IPS DF 6.9 (cell line): Measurements from ENCODE around the gene NKX2-1.
A peak's percentile ranks its signal among the peaks of the same experiment; 100 is the strongest.

Experiments
- DNase-seq: peaks from one replicate; pipeline ENCODE4 v3.0.0-alpha.2; 2013; ENCODE audit warnings: low read depth, low spot score
- H3K27ac ChIP-seq: one replicate; pipeline ENCODE4 v1.5.1; 2013; ENCODE audit warnings: low read length, control low read depth
- H3K27me3 ChIP-seq: 2 replicates; pipeline ENCODE4 v1.6.1; 2013; ENCODE audit warnings: mild to moderate bottlenecking, low read length; ENCODE audit not compliant: control insufficient read depth, insufficient read depth
- H3K36me3 ChIP-seq: 2 replicates; pipeline ENCODE4 v1.6.1; 2013; ENCODE audit warnings: low read length; ENCODE audit not compliant: control insufficient read depth, insufficient read depth
- H3K4me1 ChIP-seq: 2 replicates; pipeline ENCODE4 v1.6.1; 2013; ENCODE audit warnings: low read length; ENCODE audit not compliant: control insufficient read depth, insufficient read depth
- H3K4me3 ChIP-seq: 2 replicates; pipeline ENCODE4 v1.5.1; 2013; ENCODE audit warnings: mild to moderate bottlenecking, low read length
- H3K9me3 ChIP-seq: 2 replicates; pipeline ENCODE4 v1.6.1; 2013; ENCODE audit warnings: low read length, inconsistent platforms; ENCODE audit not compliant: control insufficient read depth, insufficient read depth
- WGBS: extraction: QIAGEN DNeasy Blood & Tissue Kit; methylation state at CpG from one replicate; pipeline ENCODE4 v1.1.7; 2013; ENCODE audit warnings: mixed read lengths, missing lambda C conversion rate; ENCODE audit not compliant: insufficient read length, insufficient coverage; 5-methylcytosine and 5-hydroxymethylcytosine counted together

Gene NKX2-1

DNA sequence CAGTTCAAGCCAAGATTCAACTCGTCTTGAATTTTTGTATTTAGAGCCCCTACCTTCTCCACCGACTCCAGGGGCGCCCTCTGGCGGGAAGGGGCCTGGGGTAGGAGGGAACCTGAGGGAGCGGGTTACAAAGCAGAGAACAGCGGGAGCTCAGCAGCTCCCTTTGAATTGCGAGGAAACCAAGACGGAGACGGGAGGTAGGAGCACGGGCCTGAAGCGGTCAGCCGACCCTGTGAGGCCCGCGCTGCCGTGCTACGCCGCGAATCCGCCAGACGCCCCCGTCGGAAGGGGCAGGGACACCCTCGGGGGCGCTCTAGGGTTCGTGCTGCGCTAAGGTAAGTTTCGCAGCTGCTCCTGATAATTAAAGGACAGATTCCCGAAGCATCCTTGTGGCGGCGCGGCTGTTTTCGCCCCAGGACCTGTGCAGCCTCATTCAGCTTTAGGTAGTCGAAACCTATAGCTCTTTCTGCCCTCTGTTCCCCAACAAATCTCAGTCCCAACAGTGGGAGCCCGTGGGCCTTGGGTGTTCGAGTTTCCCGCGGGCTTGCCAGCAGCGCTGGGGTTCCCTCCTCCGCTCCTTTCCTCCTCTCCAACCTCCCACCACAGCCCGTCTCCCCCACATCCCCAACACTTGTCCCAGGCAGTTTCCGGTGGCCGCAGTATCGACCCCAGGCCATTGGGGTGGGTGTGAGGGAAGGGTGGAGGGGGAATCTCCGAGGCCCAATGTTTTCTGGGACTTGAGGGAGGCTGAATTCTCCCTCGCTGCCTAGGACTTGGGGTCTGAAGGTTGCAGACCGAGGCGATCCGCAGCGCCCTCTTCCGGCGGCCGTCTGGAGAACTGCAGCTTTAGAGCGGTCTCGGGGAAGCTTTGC is 5.1 kb upstream of the NKX2-1 start:
- WGBS: no CpG with 5 or more reads among the region's 54 CpGs
- no peak for DNase-seq
- Histone ChIP-seq H3K4me1 (peaks cover 2% of the 10 kb centered on the region; the same call in 1 of the 2 replicates), H3K9me3 (no peaks in the 10 kb centered on the region), H3K27ac (no peak overlapping the region), H3K27me3 (peaks cover 73% of the 10 kb centered on the region), H3K4me3 (peak overlapping the region; percentile 2; the same call in 1 of the 2 replicates), H3K36me3 (no peaks in the 10 kb centered on the region)

DNA sequence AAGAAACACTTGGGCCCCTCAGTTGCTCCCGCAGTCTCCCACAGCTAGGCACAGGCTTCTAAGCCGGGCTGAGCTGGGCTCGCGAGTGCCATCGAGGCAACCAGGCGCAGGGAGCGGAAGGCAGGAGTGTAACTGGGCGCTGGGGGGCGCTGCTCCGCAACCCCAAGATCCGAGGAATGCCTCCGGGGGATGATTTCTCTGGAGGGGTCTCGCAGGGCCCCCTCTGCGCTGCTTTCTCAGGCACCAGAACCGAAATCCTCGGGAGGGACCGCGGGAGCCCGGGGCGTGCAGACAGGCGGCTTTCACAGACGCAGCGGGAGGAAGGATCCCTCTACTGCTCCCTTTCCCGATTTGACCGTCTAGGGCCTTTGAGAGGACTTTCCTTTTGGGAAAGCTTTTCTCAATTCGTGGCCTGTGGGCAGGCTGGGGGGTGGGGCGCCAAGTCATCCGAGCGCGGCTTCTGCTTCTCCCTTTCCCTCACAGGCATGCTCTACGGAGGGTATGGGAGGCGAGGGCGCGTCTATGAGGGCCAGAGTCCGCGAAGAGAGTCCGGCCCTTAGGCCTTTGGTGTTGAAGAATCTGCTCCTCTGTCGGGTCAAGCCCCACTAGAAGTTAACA is 4.3 kb upstream of the NKX2-1 start:
- H3K4me3 ChIP-seq: no peak overlapping the region
- no peak overlapping the region for H3K27ac ChIP-seq
- WGBS: no CpG with 5 or more reads among the region's 38 CpGs
- peaks cover 76% of the 10 kb centered on the region for H3K27me3 ChIP-seq
- DNase-seq: no peak
- peaks cover 2% of the 10 kb centered on the region; the same call in 1 of the 2 replicates for H3K4me1 ChIP-seq
- H3K36me3 ChIP-seq: no peaks in the 10 kb centered on the region
- H3K9me3 ChIP-seq: no peaks in the 10 kb centered on the region

DNA sequence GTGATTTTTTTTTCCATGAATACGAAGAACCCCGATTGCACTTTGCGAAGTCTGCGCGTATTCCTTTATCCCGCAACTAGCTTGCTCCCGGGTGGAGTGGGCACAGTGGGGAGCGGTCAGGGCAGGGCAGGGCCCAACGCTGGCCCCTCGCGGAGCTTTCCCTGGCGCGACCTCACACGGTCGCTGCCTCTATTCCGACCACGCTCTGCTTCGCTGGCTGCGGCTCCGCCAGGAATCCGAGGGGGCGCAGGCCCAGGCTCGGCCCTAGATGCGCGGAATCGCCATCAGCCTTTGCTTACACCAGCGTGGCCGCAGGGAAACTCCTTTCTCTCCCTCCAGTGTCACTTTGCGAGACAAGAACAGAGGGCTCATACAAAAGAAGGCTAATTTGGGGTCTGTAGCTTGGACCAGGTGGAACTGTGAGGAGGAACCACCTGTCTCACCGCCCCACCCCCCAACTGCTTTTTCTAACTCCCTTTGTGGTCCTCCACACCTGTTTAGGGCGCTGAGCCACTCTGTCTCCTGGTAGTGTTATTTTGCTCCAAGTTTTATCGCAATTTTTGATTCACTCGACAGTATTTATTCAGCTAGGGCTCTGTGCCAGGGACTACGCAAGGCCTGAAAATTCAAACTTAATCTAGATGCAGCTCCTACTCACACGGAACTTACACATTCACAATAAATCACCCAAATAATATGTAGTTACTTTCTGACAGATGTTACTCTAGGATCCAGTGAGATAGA is 3.1 kb upstream of the NKX2-1 start:
- no peak overlapping the region for H3K27ac ChIP-seq
- H3K27me3 ChIP-seq: peaks cover 87% of the 10 kb centered on the region
- DNase-seq: no peak
- H3K9me3 ChIP-seq: no peaks in the 10 kb centered on the region
- H3K36me3 ChIP-seq: no peaks in the 10 kb centered on the region
- H3K4me1 ChIP-seq: peaks cover 5% of the 10 kb centered on the region; the same call in 1 of the 2 replicates
- H3K4me3 ChIP-seq: no peak overlapping the region
- no CpG with 5 or more reads among the region's 35 CpGs for WGBS

DNA sequence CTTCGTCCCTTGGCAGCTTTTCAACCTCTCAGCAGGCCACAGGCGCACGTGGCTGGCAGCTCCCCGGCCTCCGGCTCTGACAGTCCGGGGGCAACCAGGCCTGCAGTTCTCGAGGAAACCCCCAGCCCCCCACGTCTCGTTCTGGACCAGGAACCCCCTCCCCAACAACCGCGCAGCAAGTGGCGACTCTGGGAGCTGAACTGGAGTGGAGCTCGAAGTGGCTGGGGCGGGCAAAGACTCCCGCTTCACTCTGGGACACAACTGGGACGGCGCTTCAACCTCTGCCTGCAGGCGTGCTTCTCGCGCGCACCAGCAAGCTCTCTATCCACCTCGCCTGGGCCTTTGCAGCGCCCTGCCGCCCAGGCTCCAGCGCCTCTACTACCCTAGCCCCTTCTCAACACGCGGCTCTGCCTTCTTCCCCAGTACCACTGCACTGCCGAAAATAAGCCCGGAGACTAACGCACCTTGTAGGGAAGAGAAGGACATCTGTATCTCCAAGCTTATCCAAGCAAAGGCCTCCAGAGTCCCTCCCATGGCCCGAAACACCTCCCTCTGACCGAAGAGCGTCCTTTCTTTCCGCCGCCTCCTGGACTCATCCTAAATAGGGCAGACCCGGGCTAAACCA is 2.4 kb upstream of the NKX2-1 start:
- Histone ChIP-seq H3K27ac (no peak overlapping the region), H3K4me1 (peaks cover 6% of the 10 kb centered on the region; the same call in 1 of the 2 replicates), H3K36me3 (no peaks in the 10 kb centered on the region), H3K4me3 (no peak overlapping the region), H3K27me3 (peaks cover 88% of the 10 kb centered on the region), H3K9me3 (no peaks in the 10 kb centered on the region)
- DNase-seq: no peak
- WGBS: no CpG with 5 or more reads among the region's 36 CpGs

DNA sequence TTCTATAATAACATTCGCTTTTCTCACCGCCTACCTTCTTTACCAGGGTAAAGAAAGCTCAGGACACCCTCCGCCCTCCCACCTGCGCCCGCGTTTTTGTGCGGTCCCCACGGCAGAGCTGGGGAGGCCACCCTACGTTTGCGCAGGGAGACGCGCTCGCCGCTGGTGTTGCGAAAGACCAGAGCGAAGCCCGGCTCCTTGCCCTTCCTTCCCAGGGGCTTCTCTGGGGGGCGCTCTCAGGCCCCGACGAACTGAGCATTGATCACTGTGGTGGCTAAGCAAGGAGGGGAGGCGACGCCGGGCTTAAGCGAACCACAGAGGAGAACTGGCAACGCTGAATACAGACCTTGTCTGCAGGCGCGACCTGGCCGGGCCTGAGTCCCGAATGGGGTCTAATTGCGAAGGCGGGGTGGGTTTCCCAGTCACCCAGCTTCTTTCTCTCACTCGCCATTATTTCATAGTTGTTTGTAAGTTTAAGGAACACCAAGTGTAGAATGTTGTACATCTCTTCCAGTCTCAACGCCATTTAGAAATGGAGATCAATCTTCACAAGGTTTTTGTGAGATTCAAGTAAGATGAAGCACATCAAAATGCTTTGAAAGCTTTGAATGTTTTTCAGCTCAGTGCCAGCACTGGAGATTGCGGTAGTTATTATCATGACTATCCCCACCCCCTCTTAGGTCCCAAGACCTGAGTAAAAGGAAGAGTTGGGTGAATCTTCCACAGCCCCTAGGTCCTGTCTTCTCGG is 1.7 kb upstream of the NKX2-1 start:
- no CpG with 5 or more reads among the region's 35 CpGs for WGBS
- Histone ChIP-seq H3K4me1 (peaks cover 6% of the 10 kb centered on the region; the same call in 1 of the 2 replicates), H3K4me3 (no peak overlapping the region), H3K36me3 (no peaks in the 10 kb centered on the region), H3K27ac (no peak overlapping the region), H3K27me3 (peaks cover 89% of the 10 kb centered on the region), H3K9me3 (no peaks in the 10 kb centered on the region)
- no peak for DNase-seq

DNA sequence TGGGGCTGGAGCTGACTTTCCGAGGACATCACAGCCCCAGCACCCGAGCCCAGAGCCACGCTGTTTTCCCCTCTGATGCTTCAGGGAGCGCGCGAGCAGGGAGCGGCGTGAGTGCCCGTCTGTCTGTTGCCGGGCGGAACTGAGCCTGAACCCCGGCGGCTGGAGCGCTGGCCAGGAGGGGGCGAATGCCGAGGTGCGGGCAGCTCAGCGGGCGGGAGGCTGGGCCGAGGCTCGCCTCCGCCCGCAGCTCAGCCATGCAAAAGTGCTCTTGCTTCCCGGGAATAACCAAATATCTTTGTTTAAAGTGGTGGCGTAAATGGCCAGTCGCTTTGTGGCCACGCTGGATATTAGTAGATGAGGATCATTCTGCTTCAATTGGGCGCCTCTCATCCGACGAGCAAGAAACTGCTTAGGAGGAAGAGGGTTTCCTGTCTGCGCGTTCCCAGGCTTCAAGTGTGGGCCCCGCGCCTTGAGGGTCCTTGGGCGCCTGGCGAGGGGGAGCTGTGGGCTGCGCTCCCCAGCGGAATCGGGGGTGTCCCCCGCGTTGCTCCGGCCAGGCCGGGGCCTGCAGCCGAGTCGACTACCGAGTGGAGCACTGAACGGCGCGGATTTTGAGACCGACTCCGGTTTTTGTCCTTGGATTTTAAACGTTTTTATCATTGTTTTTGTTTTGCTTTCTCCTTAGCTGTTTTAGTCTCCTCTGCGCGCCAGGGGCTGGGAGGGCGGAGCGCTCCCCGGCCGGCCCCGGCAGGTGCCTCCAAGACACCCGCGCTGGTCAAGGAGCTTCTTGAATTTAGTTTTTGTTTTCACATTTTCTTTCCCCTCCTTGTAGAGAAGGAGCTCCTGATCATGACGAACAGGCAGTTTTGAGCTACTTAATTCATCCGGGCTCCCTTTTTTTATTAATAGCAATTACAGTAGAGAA is 831 bp upstream of the NKX2-1 start:
- Histone ChIP-seq H3K4me1 (peaks cover 6% of the 10 kb centered on the region; the same call in 1 of the 2 replicates), H3K4me3 (peak overlapping the region; percentile 6; the same call in 1 of the 2 replicates), H3K27ac (no peak overlapping the region), H3K36me3 (no peaks in the 10 kb centered on the region), H3K27me3 (peaks cover 90% of the 10 kb centered on the region), H3K9me3 (no peaks in the 10 kb centered on the region)
- no CpG with 5 or more reads among the region's 63 CpGs for WGBS
- no peak for DNase-seq

DNA sequence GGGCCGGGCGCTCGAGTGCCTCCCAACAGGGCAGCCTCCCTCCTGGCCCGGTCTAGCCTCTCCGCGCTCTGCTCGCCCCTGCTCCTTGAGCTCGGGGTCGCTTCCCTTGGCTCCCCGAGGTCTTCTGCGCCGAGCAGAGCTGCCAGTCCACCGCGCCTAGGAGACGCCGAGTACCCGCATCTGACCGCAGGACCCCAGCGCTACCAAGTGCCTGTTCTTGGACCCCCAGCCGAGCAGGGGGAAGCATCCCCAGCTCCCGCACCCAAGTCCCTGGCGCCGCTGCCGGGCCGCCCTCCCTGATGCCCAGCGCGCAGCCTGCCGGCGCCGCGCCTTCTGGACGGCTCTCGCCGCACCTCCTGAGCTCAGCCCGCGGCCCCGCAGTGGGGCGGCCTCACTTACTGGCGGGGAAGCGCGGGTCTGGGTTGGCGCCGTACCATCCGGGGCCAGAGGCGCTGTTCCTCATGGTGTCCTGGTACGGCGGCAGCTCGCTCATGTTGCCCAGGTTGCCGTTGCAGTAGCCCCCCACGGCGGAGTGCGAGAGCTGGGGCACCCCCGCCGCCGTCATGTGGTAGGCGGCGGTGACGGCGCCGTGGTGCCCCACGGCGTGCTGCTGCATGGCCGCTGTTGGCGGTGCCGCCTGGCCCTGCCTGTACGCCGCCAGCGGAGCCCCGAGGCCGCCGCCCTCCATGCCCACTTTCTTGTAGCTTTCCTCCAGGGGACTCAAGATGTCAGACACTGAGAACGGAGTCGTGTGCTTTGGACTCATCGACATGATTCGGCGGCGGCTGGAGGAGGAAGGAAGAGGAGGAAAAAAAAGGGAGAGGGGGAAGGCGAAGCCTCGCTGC is 1.2 kb downstream of the NKX2-1 start:
- peaks cover 93% of the 10 kb centered on the region for H3K27me3 ChIP-seq
- WGBS: no CpG with 5 or more reads among the region's 79 CpGs

DNA sequence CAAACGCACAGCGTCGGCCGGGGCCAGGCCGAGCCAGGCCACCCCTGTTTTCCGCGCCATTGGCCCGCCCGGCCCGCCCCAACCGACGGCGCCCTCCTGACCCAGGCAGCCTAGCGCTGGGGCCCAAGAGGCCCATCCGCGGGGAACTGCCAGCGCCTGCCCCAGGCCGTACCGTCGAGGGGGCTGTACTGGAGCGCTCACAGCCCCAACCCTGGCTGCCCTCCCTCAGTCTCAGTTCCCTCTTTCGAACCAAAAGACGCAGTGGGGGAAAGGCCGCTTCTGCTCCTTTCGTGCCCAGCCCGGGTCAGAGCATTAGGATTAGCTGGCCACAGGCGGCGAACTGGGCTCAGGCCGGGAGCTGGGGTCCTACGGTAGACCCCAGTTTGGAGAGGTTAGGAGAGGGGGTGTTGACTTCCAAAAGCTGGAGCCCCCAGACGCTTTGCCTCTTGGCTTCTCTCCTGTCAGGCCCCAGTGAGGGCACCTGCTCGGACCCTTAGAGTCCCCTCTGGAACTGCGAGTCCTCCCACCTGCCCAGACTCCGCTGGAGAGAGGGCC is 1.9 kb downstream of the NKX2-1 start:
- Histone ChIP-seq H3K27me3 (peaks cover 93% of the 10 kb centered on the region), H3K36me3 (no peaks in the 10 kb centered on the region), H3K27ac (no peak overlapping the region), H3K4me1 (peaks cover 7% of the 10 kb centered on the region), H3K9me3 (no peaks in the 10 kb centered on the region), H3K4me3 (no peak overlapping the region)
- WGBS: no CpG with 5 or more reads among the region's 34 CpGs
- no peak for DNase-seq

More for the DNA sequence above, 1.2 kb downstream of the NKX2-1 start:
- Histone ChIP-seq H3K4me3 (no peak overlapping the region), H3K9me3 (no peaks in the 10 kb centered on the region), H3K36me3 (no peaks in the 10 kb centered on the region), H3K27ac (no peak overlapping the region), H3K4me1 (peaks cover 6% of the 10 kb centered on the region)
- no peak for DNase-seq
